OCI-LY1 (cell line): ENCODE measurements around the gene RFNG.

Experiments used
- EZH2 ChIP-seq: fragments of 200-600 bp; sonication (generic), shearing (Covaris generic); IDR thresholded peaks from 2 replicates; pipeline ENCODE4 v1.8.0; 2017; ENCODE audit warnings: borderline replicate concordance, mixed run types, mild to moderate bottlenecking, antibody characterized with exemption, low read length, moderate library complexity, mixed read lengths
- TF ChIP-seq, protein P1 (sequence below): fragments of 200-600 bp; sonication (generic), shearing (Covaris generic); IDR thresholded peaks from 2 replicates; pipeline ENCODE4 v1.5.1; 2017; ENCODE audit warnings: mild to moderate bottlenecking, antibody characterized with exemption, low read length, moderate library complexity, mixed read lengths

DNA sequence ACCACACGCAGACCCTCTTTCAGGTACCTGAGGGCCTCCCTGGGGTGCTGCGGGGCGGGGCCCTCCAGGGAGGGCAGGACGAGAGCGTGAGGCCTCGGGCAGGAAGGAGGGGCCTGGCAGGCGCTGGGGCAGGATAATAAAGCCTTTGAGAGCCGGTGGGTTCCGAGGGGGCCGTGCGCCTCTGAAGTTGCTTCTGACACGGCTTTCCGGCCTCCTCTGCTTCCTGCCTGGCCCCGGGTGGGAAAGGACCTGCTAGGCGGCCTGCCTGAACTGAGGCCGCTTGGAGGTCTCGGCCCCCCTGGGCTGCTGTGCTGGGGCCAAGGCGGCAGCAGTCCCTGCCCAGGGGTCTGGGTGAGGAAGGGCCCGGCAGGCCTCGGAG, 39.4 kb downstream of the RFNG start:
- TF ChIP-seq, protein P1, sequence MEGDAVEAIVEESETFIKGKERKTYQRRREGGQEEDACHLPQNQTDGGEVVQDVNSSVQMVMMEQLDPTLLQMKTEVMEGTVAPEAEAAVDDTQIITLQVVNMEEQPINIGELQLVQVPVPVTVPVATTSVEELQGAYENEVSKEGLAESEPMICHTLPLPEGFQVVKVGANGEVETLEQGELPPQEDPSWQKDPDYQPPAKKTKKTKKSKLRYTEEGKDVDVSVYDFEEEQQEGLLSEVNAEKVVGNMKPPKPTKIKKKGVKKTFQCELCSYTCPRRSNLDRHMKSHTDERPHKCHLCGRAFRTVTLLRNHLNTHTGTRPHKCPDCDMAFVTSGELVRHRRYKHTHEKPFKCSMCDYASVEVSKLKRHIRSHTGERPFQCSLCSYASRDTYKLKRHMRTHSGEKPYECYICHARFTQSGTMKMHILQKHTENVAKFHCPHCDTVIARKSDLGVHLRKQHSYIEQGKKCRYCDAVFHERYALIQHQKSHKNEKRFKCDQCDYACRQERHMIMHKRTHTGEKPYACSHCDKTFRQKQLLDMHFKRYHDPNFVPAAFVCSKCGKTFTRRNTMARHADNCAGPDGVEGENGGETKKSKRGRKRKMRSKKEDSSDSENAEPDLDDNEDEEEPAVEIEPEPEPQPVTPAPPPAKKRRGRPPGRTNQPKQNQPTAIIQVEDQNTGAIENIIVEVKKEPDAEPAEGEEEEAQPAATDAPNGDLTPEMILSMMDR: no peak
- TF ChIP-seq EZH2: no peak
